Liver (tissue), 3 donors: Measurements from ENCODE around the gene PPP2R5A.

Experiments
- EGR1 ChIP-seq, 2 donors: IDR thresholded peaks; 2 replicates each; pipeline ENCODE4 v1.6.1; 2016 to 2018; ENCODE audit warnings: antibody characterized with exemption in 2 of 2, low read depth in 2 of 2
- RAD21 ChIP-seq, 2 donors: IDR thresholded peaks; 2 replicates each; pipeline ENCODE4 v1.6.1; 2016; ENCODE audit warnings: antibody characterized with exemption in 2 of 2, mild to moderate bottlenecking in 2 of 2
- RXRA ChIP-seq, 2 donors: IDR thresholded peaks; 2 replicates each; pipeline ENCODE4 v1.6.1; 2017 to 2018; ENCODE audit warnings: antibody characterized with exemption in 2 of 2, mild to moderate bottlenecking in 1 of 2
- SP1 ChIP-seq: IDR thresholded peaks from 2 replicates; pipeline ENCODE4 v1.6.1; 2018; ENCODE audit warnings: antibody characterized with exemption, mild to moderate bottlenecking
- YY1 ChIP-seq: IDR thresholded peaks from 2 replicates; pipeline ENCODE4 v1.6.1; 2016; ENCODE audit warnings: antibody characterized with exemption, mild to moderate bottlenecking
- TF ChIP-seq, protein P1 (sequence below): fragments of 150-350 bp; IDR thresholded peaks from 2 replicates; pipeline ENCODE4 v1.5.1; 2017; ENCODE audit warnings: improper control_type of control experiment, low read depth, low read length; ENCODE audit not compliant: missing input control
- TF ChIP-seq, protein P2 (sequence below): IDR thresholded peaks from 2 replicates; pipeline ENCODE4 v1.6.1; 2016; ENCODE audit warnings: antibody characterized with exemption, mild to moderate bottlenecking
- TF ChIP-seq, protein P3 (sequence below): IDR thresholded peaks from 2 replicates; pipeline ENCODE4 v1.6.1; 2016; ENCODE audit warnings: antibody characterized with exemption
- TF ChIP-seq, protein P4 (sequence below): IDR thresholded peaks from 2 replicates; pipeline ENCODE4 v1.6.1; 2016; ENCODE audit warnings: antibody characterized with exemption
- TF ChIP-seq, protein P5 (sequence below): IDR thresholded peaks from 2 replicates; pipeline ENCODE4 v1.6.1; 2016; ENCODE audit warnings: antibody characterized with exemption
- donor health status: healthy.
- donor health status: healthy.

DNA sequence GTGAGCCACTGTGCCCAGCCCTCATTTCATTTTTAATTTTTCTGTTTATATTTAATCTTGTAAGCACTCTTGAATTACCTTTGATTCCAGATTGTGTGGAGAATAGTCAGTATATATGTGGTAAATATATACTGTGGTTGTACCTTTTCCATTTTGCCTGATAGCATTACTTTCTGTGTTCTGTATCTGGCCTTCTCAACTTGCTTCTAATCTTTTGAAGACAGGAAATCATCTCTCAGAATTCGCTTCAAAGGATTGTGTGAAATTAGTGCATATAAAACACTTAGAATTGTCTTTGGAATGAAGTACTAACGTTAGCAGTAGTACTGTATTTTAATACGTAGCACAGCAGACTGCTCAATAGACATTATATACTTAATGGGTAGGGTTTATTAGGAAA, 37.9 kb downstream of the PPP2R5A start:
- TF ChIP-seq, protein P1, sequence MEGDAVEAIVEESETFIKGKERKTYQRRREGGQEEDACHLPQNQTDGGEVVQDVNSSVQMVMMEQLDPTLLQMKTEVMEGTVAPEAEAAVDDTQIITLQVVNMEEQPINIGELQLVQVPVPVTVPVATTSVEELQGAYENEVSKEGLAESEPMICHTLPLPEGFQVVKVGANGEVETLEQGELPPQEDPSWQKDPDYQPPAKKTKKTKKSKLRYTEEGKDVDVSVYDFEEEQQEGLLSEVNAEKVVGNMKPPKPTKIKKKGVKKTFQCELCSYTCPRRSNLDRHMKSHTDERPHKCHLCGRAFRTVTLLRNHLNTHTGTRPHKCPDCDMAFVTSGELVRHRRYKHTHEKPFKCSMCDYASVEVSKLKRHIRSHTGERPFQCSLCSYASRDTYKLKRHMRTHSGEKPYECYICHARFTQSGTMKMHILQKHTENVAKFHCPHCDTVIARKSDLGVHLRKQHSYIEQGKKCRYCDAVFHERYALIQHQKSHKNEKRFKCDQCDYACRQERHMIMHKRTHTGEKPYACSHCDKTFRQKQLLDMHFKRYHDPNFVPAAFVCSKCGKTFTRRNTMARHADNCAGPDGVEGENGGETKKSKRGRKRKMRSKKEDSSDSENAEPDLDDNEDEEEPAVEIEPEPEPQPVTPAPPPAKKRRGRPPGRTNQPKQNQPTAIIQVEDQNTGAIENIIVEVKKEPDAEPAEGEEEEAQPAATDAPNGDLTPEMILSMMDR = no peak
- TF ChIP-seq RAD21 (IDR thresholded peaks at IDR 0.05) = no peak
- TF ChIP-seq, protein P2, sequence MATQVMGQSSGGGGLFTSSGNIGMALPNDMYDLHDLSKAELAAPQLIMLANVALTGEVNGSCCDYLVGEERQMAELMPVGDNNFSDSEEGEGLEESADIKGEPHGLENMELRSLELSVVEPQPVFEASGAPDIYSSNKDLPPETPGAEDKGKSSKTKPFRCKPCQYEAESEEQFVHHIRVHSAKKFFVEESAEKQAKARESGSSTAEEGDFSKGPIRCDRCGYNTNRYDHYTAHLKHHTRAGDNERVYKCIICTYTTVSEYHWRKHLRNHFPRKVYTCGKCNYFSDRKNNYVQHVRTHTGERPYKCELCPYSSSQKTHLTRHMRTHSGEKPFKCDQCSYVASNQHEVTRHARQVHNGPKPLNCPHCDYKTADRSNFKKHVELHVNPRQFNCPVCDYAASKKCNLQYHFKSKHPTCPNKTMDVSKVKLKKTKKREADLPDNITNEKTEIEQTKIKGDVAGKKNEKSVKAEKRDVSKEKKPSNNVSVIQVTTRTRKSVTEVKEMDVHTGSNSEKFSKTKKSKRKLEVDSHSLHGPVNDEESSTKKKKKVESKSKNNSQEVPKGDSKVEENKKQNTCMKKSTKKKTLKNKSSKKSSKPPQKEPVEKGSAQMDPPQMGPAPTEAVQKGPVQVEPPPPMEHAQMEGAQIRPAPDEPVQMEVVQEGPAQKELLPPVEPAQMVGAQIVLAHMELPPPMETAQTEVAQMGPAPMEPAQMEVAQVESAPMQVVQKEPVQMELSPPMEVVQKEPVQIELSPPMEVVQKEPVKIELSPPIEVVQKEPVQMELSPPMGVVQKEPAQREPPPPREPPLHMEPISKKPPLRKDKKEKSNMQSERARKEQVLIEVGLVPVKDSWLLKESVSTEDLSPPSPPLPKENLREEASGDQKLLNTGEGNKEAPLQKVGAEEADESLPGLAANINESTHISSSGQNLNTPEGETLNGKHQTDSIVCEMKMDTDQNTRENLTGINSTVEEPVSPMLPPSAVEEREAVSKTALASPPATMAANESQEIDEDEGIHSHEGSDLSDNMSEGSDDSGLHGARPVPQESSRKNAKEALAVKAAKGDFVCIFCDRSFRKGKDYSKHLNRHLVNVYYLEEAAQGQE = no peak
- TF ChIP-seq, protein P3, sequence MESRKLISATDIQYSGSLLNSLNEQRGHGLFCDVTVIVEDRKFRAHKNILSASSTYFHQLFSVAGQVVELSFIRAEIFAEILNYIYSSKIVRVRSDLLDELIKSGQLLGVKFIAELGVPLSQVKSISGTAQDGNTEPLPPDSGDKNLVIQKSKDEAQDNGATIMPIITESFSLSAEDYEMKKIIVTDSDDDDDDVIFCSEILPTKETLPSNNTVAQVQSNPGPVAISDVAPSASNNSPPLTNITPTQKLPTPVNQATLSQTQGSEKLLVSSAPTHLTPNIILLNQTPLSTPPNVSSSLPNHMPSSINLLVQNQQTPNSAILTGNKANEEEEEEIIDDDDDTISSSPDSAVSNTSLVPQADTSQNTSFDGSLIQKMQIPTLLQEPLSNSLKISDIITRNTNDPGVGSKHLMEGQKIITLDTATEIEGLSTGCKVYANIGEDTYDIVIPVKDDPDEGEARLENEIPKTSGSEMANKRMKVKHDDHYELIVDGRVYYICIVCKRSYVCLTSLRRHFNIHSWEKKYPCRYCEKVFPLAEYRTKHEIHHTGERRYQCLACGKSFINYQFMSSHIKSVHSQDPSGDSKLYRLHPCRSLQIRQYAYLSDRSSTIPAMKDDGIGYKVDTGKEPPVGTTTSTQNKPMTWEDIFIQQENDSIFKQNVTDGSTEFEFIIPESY = no peak
- TF ChIP-seq YY1 = no peak
- TF ChIP-seq, protein P4, sequence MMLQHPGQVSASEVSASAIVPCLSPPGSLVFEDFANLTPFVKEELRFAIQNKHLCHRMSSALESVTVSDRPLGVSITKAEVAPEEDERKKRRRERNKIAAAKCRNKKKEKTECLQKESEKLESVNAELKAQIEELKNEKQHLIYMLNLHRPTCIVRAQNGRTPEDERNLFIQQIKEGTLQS = no peak
- TF ChIP-seq RXRA (IDR thresholded peaks at IDR 0.05) = no peak
- no peak for TF ChIP-seq EGR1 (IDR thresholded peaks at IDR 0.05; ENCODE audit: low read depth in 2 of 2)
- TF ChIP-seq, protein P5, sequence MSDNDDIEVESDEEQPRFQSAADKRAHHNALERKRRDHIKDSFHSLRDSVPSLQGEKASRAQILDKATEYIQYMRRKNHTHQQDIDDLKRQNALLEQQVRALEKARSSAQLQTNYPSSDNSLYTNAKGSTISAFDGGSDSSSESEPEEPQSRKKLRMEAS = no peak
- TF ChIP-seq SP1 = no peak
